Measurements from ENCODE around the gene TRIM46.
A peak's percentile ranks its signal among the peaks of the same experiment; 100 is the strongest.
"Not testable (repeated sequence)": the region's sequence is repeated elsewhere in the genome, so short reads cannot be mapped to it uniquely, and the experiment has no call there.

The TRIM46 gene

GRCh38 chr1:155185783-155186066 is 12.1 kb downstream of the TRIM46 start:
- no peak overlapping the region for H3K4me3 ChIP-seq (ENCODE audit: low read length)
- no peak for TF ChIP-seq ZNF274 (IDR thresholded peaks at IDR 0.05; ENCODE audit: low read depth, low read length)

GRCh38 chr1:155186067-155186793 is 12.6 kb downstream of the TRIM46 start:
- TF ChIP-seq ZNF274 (IDR thresholded peaks at IDR 0.05; ENCODE audit: low read depth, low read length) = no peak
- H3K4me3 ChIP-seq (ENCODE audit: low read length) = no peak overlapping the region

- no peak overlapping the region for H3K4me3 ChIP-seq (ENCODE audit: low read length)
- no peak for TF ChIP-seq ZNF274 (IDR thresholded peaks at IDR 0.05; ENCODE audit: low read depth, low read length)
These were observed 13.3 kb downstream of the TRIM46 start for GRCh38 chr1:155186794-155187455.

GRCh38 chr1:155187456-155187891 is 13.8 kb downstream of the TRIM46 start:
- TF ChIP-seq ZNF274 (IDR thresholded peaks at IDR 0.05; ENCODE audit: low read depth, low read length) = no peak

GRCh38 chr1:155188268-155188667 is 14.6 kb downstream of the TRIM46 start:
- no peak for TF ChIP-seq ZNF274 (IDR thresholded peaks at IDR 0.05; ENCODE audit: low read depth, low read length)

More at GRCh38 chr1:155187456-155187891, 13.8 kb downstream of the TRIM46 start:
- H3K4me3 ChIP-seq (ENCODE audit: low read length) = no peak overlapping the region

GRCh38 chr1:155189926-155190325 is 16.3 kb downstream of the TRIM46 start:
- not testable (repeated sequence) for H3K4me3 ChIP-seq (ENCODE audit: low read length)

More at GRCh38 chr1:155188268-155188667, 14.6 kb downstream of the TRIM46 start:
- no peak overlapping the region for H3K4me3 ChIP-seq (ENCODE audit: low read length)

GRCh38 chr1:155191904-155192303 is 18.3 kb downstream of the TRIM46 start:
- H3K4me3 ChIP-seq (ENCODE audit: low read length) = no peak overlapping the region
- no peak for TF ChIP-seq ZNF274 (IDR thresholded peaks at IDR 0.05; ENCODE audit: low read depth, low read length)

- TF ChIP-seq ZNF274 (IDR thresholded peaks at IDR 0.05; ENCODE audit: low read depth, low read length) = no peak
- H3K4me3 ChIP-seq (ENCODE audit: low read length) = no peak overlapping the region; the same call in 1 of the 2 replicates
These were observed 19.0 kb downstream of the TRIM46 start for GRCh38 chr1:155192346-155193274.

GRCh38 chr1:155193275-155193990 is 19.8 kb downstream of the TRIM46 start:
- TF ChIP-seq ZNF274 (IDR thresholded peaks at IDR 0.05; ENCODE audit: low read depth, low read length) = no peak
- H3K4me3 ChIP-seq (ENCODE audit: low read length) = peak overlapping the region; percentile 10; the same call in 1 of the 2 replicates

GRCh38 chr1:155193991-155194240 is 20.3 kb downstream of the TRIM46 start:
- H3K4me3 ChIP-seq (ENCODE audit: low read length) = not testable (repeated sequence)

- H3K4me3 ChIP-seq (ENCODE audit: low read length) = no peak overlapping the region
- no peak for TF ChIP-seq ZNF274 (IDR thresholded peaks at IDR 0.05; ENCODE audit: low read depth, low read length)
These were observed 21.8 kb downstream of the TRIM46 start for GRCh38 chr1:155195201-155196102.

- TF ChIP-seq ZNF274 (IDR thresholded peaks at IDR 0.05; ENCODE audit: low read depth, low read length) = no peak
- H3K4me3 ChIP-seq (ENCODE audit: low read length) = no peak overlapping the region
These were observed 22.6 kb downstream of the TRIM46 start for GRCh38 chr1:155196103-155196892.

All from GM08714 (cell line).